Measurements from ENCODE around the gene USP12. TPM values are rescaled to one million over a fixed set of nuclear protein-coding genes. Genes with fewer than 3 reads are reported as not detected.

Gene USP12
- polyA plus RNA-seq, 3 donors, result 12.8 to 23.4 (median 14.5) TPM

DNA sequence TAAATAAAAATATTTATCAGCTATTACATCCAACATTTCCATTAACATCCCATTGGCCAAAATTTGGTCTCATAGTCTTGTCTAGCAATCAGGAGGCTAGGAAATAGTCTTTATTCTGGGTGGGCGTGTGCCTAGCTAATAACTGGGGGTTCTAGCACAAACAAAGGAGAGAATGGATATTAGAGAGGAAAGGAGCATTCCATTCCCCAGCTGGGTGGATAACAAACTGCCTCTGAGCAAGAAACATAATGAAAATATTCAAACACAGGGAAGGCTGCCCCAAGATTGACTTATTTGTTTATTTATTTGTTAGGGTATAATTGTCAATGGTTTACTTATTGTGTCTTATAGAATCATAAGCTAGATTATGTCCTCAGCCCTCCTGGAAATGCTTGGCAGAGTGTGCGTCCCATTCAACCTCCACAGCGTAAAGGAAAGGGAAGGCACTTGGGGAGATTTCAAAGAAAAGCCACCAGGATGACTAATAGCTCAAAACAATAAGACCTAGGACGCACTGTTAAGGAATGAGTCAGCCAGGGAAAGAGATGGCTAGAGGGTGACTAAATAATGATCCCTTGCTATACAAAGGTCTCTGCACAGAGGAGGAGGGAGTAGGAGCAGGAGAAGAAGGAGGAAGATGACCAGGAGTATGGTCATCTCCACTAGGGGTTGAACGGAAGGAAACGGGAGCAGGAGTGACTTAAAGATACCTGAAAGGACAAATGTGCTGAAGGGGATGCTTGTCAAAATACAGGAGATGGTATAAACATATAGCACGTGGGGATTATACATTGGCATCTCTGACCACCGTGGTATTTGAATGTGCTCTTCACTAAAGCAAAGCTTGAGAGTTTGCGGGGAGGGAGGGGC is 23.5 kb upstream of the USP12 start:
- Histone ChIP-seq H3K4me1 (ENCODE audit: control insufficient read depth in 1 of 2, insufficient read depth in 2 of 2, low read length in 2 of 2) (no peaks in the 10 kb centered on the region), H3K79me2 (ENCODE audit: insufficient read depth, low read length) (no peaks in the 10 kb centered on the region), H3K9me3 (replicated peaks in 1 of 2; ENCODE audit: control insufficient read depth in 1 of 2, insufficient read depth in 1 of 2, low read length in 2 of 2) (no peaks in the 10 kb centered on the region), H4K20me1 (ENCODE audit: insufficient read depth, low read length) (no peaks in the 10 kb centered on the region), H3K27ac (ENCODE audit: low read depth in 1 of 2, low read length in 2 of 2) (no peak overlapping the region), H3K4me3 (replicated peaks in 1 of 3; ENCODE audit: low read depth in 2 of 3, low read length in 3 of 3) (no peak overlapping the region), H2AFZ (ENCODE audit: insufficient read depth, low read depth, low read length, poor library complexity, severe bottlenecking) (no peak overlapping the region), H3K36me3 (replicated peaks in 1 of 2; ENCODE audit: control insufficient read depth in 1 of 2, insufficient read depth in 2 of 2, low read length in 2 of 2) (no peaks in the 10 kb centered on the region), H3K4me2 (replicated peaks; ENCODE audit: extremely low read depth, low read length, poor library complexity, severe bottlenecking) (no peak overlapping the region), H3K9ac (ENCODE audit: insufficient read depth, low read length, poor library complexity, severe bottlenecking) (no peak overlapping the region), H3K27me3 (ENCODE audit: control insufficient read depth in 2 of 2, insufficient read depth in 2 of 2, low read length in 2 of 2) (no peaks in the 10 kb centered on the region)
- Mint-ChIP-seq H3K36me3 (no peaks in the 10 kb centered on the region), H3K4me3 (no peak overlapping the region), H3K9me3 (peaks cover 0 to 4% (median 0%) of the 10 kb centered on the region in 7 donors), H3K27ac (no peak overlapping the region), H3K27me3 (ENCODE audit: low read depth in 3 of 3) (peaks cover 0 to 7% (median 4%) of the 10 kb centered on the region in 3 donors), H3K4me1 (no peaks in the 10 kb centered on the region)
- WGBS (ENCODE audit: insufficient coverage), result 77% methylated on average over 4 of the region's 9 CpGs
- intact Hi-C loops (cut with micrococcal nuclease), result no loop called here
- TF ChIP-seq, protein P1, sequence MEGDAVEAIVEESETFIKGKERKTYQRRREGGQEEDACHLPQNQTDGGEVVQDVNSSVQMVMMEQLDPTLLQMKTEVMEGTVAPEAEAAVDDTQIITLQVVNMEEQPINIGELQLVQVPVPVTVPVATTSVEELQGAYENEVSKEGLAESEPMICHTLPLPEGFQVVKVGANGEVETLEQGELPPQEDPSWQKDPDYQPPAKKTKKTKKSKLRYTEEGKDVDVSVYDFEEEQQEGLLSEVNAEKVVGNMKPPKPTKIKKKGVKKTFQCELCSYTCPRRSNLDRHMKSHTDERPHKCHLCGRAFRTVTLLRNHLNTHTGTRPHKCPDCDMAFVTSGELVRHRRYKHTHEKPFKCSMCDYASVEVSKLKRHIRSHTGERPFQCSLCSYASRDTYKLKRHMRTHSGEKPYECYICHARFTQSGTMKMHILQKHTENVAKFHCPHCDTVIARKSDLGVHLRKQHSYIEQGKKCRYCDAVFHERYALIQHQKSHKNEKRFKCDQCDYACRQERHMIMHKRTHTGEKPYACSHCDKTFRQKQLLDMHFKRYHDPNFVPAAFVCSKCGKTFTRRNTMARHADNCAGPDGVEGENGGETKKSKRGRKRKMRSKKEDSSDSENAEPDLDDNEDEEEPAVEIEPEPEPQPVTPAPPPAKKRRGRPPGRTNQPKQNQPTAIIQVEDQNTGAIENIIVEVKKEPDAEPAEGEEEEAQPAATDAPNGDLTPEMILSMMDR (IDR thresholded peaks at IDR 0.05), result no peak
- DNase-seq, result peak in 1 of 3 donors; percentile 50

DNA sequence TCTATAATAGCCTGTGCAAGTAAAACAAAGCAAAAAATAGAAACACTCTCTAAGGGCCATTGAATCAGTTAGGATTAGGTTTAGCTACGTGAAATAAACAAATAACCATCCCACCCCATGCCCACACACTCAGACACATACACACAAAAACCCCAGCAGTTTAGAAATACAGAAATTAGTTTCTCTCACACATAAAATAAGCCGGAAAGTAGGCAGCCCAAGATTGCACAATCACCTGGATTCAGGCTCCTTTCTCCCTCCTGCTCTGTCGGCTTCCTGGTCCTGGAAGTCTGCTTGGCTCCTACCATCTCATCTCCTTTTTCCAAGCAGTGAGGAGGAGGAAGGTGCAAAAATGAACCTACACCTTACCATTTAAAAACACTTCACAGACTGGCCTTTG is 22.6 kb upstream of the USP12 start:
- no peak overlapping the region for H2AFZ ChIP-seq (ENCODE audit: insufficient read depth, low read depth, low read length, poor library complexity, severe bottlenecking)

More for the DNA sequence above, 22.6 kb upstream of the USP12 start:
- peaks cover 0 to 4% (median 0%) of the 10 kb centered on the region in 7 donors for H3K9me3 Mint-ChIP-seq
- H3K27ac Mint-ChIP-seq, result peak overlapping the region in 1 of 7 donors; percentile 53
- H4K20me1 ChIP-seq (ENCODE audit: insufficient read depth, low read length), result no peaks in the 10 kb centered on the region
- H3K4me3 ChIP-seq (replicated peaks in 1 of 3; ENCODE audit: low read depth in 2 of 3, low read length in 3 of 3), result no peak overlapping the region
- peaks cover 0 to 7% (median 4%) of the 10 kb centered on the region in 3 donors for H3K27me3 Mint-ChIP-seq (ENCODE audit: low read depth in 3 of 3)
- no peaks in the 10 kb centered on the region for H3K36me3 Mint-ChIP-seq
- H3K4me1 Mint-ChIP-seq, result no peaks in the 10 kb centered on the region
- no peaks in the 10 kb centered on the region for H3K9me3 ChIP-seq (replicated peaks in 1 of 2; ENCODE audit: control insufficient read depth in 1 of 2, insufficient read depth in 1 of 2, low read length in 2 of 2)
- H3K4me3 Mint-ChIP-seq, result no peak overlapping the region
- intact Hi-C loops (cut with micrococcal nuclease), result no loop called here
- 100% methylated on average over 1 of the region's 3 CpGs for WGBS (ENCODE audit: insufficient coverage)
- no peak overlapping the region for H3K9ac ChIP-seq (ENCODE audit: insufficient read depth, low read length, poor library complexity, severe bottlenecking)
- H3K4me2 ChIP-seq (replicated peaks; ENCODE audit: extremely low read depth, low read length, poor library complexity, severe bottlenecking), result no peak overlapping the region
- no peaks in the 10 kb centered on the region for H3K4me1 ChIP-seq (ENCODE audit: control insufficient read depth in 1 of 2, insufficient read depth in 2 of 2, low read length in 2 of 2)
- TF ChIP-seq, protein P1 (IDR thresholded peaks at IDR 0.05), result no peak
- no peaks in the 10 kb centered on the region for H3K79me2 ChIP-seq (ENCODE audit: insufficient read depth, low read length)
- no peaks in the 10 kb centered on the region for H3K36me3 ChIP-seq (replicated peaks in 1 of 2; ENCODE audit: control insufficient read depth in 1 of 2, insufficient read depth in 2 of 2, low read length in 2 of 2)
- H3K27me3 ChIP-seq (ENCODE audit: control insufficient read depth in 2 of 2, insufficient read depth in 2 of 2, low read length in 2 of 2), result no peaks in the 10 kb centered on the region
- DNase-seq, result no peak
- no peak overlapping the region for H3K27ac ChIP-seq (ENCODE audit: low read depth in 1 of 2, low read length in 2 of 2)

Data from CD14-positive monocyte (primary cell).